Measurements from ENCODE around the gene SLC5A10.

The SLC5A10 gene

DNA sequence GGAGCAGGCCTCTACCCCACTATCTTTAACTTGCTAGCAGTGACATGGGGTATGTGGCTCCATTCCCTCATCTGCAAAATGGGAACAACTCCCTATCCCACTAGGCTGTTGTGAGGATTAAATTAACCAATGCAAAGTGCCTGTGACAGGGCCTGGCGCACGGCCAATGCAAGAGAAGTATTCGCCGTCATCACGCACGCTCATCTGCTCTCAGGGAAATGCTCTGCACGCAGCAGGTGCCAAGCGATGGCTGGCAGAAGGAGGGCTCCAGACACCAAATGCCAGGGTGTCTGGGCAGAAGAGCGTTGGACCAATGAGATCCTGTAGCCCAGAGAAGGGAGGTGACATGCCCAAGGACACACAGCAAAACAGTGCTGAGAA lies 35.3 kb downstream of the SLC5A10 start:
- no peak for DNase-seq

DNA sequence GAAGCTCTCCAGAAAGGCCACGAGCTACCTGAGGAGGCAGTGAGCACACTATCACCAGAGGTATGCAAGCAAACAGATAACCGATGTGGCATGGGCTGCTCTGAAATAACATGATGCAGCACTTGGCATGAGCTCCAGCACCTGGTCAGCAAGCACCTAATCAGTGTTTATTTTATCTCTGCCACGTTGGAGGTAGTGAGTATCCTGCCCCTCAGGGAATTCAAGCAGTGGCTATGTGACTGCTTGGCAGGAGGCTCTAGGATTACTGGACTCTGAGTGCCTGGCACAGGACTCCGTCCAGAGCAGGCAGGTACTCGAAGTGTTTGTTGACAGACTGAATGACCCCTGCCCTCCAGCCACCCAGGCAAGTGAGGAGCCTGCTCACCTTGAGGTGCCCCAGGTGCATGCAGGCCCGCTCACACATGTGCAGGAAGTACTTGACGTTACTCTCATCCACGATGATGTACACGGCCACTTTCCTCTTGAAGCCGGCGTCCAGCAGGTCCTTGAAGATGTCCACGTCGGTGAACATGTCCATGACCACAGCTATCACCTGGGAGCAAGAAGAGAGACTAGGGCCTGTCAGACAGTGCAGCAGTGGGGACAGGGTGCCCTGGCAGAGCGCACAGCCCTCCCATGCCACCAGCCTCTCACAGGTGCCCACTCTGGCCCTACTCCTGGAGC lies 36.0 kb downstream of the SLC5A10 start:
- DNase-seq = no peak

DNA sequence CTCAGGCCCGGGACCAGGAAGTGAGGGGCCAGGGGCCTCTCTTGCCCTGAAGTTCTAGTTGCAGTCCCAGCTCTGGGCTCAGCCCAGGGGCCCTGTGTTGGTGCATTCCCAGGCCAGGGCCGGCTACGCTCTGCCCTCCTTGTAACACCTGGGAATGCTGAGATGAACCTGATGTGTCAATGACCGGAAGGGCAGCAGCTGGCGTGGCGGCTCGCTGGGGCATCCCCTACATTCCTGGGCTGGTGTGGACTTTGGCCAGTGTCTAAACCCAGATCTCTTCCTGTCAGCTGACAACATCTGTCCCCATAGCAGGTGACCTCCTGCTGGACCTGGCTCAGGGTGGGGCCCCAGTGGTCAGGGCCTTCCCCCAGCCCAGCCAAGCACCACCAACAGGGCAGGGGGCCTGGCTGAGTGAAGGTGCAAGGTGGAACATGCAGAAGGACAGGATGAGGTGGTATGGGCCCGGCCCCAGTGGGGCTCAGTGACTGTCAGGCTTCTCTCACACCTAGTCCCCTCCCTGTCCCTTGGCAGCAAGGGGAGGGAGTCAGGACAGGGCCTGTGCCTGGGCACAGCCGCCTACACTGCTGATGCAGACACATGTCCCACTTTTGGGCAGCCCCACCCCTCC lies 36.7 kb downstream of the SLC5A10 start:
- DNase-seq = no peak

DNA sequence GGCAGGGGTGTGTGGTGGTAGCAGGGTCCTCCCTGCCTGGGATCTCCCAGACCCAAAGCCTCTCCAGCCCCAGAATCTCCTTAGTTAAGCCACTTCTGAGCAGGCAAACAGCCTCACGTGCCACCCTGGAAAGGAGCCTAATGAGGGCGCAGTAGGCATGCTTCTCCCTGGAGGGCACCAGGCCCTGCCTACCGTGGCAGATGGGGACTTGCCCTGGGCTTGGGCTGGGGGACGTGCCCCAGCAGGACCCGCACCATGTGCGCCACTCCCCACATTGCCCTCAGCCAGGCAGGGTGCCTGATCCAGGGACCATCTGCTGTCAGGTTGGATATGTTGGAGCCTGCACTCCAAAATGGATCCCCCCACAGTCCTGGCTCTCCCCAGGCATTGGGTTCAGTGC lies 38.4 kb downstream of the SLC5A10 start:
- no peak for DNase-seq

DNA sequence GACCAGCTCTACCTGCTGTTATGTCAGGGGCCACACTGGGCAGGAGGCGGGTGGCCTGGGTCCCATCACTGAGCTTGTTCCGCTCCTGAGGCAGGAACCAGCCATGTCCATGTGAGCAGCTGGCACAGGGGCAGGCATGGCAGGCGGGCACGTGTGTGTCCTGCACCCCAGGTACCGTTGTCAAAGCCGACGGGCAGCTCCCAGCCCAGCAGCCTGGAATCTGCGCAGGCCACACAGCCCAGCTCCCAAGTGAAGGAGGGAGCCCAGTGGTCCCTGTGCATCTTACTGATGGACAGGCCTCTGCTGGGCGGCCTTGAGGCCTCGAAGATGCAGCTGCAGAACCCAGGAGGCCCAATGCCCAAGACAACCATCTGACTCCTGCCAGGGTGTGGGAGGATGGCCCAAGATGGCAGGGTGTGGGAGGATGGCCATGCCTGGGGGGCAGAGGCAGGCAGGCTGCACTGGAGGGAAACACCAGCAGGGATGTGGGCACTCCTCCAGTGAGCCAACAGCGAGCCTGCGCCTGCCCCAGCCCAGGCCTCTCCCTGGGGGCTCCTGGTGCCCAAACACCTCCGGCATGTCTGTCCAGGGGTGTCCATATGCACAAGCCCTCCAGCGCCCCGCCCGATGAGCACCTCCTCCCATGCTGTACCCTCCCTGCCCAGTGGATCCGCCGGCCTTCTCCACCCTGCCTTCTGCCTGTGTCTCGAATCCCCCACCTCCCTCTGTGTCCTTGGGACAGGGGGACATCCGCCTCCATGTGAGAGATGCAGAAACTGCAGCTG lies 39.8 kb downstream of the SLC5A10 start:
- no peak for DNase-seq

DNA sequence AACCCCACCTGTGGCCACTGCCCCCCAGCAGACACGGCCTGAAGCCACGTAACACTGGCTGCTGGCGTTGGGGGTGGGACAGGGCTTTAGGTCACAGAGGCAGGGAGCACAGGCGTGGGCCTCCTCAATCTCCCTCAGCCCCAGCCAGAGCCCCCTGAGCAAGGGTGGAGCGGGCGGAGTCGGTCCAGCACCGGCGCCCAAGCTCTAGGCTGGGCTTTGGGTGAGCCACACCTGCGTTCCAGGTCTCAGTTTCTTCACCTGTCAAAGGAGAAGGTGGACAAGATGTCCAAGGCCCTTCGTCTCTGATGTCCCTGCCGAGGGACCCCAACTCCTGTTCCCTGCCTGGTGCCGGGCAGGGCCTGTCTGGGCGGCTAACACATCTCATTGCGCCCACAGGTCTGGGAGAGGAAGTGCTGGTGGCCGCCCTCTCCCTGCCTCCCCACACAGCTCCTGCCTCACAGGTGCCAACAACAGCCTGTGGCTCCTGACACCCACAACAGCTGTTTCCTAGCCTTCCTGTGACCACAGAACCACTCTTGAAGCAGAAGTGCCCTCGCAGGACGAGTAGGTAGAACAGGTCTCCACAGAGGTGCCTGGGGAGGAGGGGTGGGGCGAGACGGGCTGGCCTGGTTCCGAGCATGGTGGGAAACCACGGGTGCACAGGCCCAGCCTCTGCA lies 40.6 kb downstream of the SLC5A10 start:
- DNase-seq = no peak

DNA sequence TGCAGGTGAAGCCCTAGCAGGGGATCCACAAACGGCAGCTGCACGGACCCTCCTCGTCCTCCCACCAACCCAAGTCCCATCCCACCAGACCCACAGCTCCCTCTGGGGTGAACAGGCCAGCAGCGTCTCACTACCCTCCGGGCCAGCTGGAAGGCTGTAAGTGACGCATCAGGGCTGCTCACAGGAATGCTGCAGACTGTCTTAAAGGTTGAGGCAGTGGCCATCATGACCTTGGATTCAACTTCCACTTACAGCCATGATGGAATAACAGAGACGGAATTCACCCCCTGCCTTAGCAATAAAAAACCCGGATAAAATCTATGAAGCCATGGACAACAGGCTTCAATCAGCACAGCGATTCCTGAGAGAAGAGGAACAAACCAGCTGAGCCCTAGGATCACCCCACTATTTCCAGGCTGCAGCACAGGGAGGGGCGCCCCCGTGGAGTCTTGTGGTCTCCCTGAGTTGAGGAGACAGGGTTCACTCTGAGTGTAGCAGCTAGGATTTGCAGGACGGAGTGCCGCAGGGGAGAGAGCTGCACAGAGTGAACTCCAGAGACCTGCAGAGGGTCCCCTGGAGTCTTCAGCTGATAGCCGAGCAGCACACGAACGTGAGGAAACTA lies 42.1 kb downstream of the SLC5A10 start:
- no peak for DNase-seq

DNA sequence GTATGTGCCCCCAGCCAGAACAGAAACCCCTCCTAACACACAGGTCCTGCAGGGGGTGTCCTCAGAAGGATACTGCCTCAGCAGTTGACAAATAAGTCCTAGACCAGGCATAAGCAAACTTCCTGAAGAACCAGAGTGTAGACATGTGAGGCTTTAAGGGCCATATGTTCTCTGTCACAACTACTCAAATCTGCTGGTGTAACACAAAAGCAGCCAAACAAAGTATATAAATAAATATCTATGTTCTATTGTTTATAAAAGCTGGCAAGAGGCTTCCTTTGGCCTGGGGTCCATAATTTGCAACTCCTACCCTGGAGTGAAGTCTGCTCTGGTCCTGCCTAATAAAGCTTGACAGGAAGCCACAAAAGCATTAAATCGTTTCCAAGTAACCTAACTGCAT lies 42.7 kb downstream of the SLC5A10 start:
- DNase-seq = no peak

DNA sequence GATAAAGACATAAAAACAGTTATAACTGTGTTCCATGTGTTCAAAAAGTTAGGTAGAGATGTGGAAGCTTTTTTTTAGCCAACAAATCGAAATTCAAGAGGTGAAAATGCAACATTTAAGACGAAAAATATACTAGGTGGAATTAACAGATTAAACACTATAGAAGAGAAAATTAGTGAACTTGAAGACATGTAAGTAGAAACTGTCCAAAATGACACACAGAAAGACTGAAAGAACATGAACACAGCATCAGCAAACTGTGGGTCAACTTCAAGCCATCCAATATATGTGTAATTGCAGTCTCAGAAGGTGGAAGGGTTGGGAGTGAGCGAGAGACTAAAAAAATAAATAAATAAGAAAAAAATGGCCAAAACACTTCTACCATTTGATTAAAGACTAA lies 43.3 kb downstream of the SLC5A10 start:
- no peak for DNase-seq

DNA sequence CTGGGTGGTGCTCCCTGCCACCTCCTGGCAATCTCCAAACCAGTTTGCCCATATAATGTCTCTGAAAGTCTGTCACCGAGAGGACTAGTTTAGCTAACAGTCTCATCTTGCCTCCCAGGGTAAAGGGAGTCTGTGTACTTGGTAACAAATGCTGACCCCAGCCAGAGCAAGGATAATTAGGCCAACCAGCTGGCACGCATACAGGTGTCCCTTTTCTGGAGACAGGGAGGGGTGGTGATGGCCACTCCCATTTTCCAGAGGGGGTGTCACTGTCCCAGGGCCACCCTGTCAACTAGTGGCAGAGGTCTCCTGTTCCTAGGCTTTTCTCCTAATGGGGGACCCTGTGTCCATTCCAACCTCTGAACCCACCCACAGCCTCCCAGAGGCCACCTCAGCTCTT lies 44.5 kb downstream of the SLC5A10 start:
- no peak for DNase-seq

DNA sequence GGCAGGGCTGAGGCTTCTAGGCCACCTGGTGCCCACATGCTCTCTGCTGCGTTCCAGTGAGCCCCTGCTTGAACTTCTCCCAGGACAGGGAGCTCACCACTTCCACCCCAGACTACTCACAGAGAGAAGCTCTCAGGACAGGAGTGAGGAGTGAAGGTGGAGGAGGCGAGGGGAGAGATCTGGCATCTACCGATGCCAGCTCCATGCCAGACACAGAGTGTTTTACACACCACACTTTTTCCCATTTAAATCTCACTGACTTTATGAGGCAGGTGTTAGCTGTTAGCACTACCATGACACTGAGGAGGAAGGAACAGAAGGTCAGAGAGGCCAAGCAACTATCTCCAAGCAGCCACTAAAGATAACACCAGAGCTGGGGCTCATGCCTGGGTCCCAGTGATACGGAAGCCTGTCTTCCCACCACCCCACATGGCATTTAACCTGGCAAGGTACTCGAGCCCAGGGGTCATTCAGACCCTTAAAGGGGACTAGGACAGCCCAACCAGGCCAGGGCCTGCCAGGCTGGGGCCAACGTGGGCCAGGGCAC lies 45.8 kb downstream of the SLC5A10 start:
- no peak for DNase-seq

DNA sequence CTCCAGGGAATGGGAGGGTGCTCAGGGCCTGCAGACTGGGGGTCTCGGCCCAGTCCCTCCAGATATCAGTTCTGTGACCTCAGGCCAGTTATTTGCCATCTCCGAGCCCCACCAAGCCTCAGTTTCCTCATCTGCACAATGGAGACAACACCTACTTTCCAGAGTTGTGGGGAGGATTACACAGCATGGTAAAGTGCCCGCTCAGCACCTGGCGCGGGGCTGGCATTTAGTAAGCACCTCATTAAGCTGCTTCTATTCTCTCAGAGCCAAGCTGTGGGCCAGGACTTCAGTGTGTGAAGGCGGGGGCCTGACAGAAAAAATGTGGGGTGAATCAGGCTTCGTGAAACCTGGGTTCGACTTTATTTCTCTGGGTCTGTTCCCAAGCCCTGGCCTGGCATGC lies 47.4 kb downstream of the SLC5A10 start:
- no peak for DNase-seq

DNA sequence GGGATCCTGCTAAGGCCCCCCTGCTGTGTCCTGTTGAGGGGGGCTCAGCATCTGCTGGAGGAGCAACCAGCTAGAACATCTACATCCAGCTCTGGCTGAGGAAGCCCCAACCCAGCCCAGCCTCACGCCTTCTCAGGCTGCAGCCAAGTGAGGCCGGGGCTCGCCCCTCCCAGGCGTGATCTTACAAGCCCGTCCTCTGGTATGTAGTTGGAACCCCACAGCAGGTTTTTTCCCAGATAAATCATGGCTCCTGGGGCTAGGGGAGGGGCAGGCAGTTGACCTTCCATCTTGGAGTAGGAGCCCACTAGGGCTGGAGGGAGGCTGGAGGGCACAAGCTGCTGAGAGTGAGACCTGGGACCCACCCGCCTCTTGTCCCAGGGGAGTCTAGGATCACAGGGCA lies 47.9 kb downstream of the SLC5A10 start:
- no peak for DNase-seq

DNA sequence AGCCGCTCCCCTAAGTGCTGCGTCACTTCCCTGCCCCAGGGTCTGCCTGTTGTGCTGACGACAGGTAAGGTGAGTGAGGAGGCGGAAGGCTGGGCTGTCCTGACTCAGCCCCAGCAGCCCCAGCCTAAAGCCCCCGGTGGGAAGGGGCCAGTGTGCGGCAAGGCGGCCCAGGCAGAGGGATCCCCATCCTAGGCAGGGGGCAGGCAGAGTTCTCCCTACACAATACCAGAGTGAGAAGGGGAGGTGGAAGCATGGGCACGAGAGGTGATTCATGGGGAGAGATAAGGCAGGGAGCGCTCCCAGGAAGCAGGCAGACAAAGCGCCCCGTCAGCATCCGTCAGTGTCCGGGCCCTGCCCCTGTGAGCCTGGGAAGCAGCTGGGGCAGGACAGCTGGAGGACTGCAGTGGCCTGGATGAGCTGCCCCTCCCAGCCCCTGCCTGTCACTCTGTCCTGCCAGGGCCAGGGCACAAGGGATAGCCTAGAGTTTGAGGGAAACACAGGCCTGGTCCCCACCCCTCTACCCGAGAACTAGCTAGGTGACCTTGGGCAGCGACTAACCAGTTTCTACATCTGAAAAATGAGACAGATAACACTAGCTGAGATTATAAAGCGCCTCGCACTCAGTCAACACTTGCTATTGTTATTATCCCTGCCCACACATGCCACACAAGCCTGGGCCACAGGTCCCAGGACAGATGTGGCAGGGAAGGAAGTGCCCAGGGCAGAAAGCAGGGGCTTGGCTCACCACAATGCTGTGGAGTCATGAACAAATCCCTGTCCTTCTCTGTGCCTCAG lies 48.8 kb downstream of the SLC5A10 start:
- DNase-seq = no peak

DNA sequence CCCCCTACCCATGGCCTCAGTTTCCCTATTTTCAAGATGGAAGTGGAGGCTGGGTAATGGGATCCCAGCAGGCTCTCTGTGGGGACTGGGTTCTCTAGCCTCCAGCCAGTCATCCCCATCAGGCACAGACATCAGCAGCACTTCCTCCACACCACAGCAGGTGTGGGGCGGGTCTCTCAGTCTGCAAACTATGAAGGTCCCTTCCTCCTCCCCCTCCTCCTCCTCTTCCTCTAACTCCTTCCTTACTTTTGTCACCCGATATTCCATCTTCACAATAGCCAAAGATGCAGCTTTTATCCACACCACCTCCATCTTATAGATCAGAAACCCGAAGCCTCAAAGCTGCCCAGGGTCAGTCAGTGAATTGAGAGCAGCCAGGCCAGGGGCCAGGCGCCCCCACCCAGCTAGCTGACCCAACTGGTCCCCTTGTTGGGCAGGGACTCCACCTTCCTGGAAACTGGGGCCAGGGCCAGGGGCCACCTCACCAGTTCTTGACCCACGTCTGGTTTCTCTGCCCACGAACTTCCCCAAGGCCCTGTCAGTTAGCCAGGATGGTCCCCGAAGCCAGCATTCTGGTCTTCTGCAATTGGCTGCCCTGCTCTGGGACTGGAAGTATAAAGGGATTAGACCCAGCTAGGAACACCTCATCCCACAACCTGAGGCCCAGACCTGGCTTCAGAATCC lies 50.1 kb downstream of the SLC5A10 start:
- DNase-seq = no peak

DNA sequence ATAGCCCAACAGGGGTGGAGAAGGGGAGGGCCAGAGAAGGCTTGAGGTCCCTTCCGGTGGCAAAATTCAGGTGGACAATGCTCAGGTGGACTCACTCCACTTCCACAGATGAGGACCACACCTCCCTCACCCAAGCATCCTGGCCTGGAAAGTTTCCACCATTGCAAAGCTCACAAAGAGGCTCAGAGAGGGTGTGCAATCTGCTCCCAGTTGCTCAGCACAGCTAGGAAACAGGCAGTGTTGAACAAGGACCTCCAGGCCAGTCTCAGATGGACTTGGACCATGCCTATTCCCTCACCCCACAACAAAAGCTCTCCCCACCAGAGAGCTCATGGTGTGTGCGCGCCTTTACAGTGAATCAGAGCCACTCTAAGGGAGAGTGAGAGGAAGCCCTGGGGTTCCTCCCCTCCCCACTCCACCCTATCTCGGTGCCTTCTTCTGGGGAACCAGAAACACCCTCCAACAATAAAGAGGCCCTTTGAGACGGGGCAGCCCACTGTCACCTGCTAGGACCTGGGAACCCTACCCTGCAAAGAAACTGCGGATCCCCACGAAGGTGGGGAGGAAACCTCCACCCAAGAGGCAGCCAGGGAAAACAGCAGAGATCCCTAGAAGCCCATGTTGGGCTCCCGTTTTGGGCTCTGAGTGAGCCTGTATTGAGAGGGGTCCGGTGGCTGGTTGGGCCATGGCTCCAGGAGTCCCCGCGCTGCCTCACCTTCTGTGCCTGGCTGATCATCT lies 51.0 kb downstream of the SLC5A10 start:
- DNase-seq = no peak

DNA sequence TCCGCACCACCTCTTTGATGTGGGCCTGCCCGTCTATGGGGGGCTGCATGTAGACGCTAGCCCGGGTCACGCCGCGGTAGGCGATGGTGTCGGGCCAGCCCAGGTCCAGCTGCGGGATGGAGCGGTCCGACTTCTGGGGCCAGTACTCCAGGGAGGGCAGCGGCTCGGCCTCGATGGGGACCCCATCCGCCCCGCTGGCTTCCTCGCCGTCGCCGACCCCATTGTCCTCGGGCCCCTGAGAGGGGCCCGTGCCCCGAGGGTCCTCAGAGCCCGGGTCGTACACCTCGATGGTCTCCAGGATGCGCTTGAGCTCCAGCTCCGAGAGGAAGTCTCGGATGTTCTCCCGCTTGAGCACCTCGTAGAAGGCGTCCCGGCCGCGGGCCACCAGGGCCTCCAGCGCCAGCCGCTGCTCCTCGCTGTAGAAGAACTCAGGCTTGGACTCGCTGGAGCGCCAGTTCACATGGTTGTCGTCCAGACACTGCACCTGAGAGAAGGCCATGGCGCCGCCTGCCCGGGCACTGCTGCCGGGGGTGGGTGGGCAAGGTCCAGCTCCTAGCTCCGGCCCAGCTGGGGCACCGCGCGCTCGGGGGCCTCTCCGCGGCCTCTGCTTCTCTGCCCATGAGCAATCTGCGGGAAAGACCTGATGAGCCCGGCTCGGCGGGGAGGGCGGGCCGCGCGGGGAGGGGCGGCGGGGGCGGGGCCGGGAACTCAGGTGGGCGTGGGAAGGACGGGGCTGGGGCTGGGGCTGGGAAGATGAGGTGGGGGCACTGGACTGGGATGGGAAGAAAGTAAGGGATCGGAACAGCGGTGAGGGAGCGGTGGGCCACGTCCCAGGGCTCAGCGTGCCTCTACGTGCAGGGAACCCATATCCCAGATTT lies 51.8 kb downstream of the SLC5A10 start:
- no peak for DNase-seq

DNA sequence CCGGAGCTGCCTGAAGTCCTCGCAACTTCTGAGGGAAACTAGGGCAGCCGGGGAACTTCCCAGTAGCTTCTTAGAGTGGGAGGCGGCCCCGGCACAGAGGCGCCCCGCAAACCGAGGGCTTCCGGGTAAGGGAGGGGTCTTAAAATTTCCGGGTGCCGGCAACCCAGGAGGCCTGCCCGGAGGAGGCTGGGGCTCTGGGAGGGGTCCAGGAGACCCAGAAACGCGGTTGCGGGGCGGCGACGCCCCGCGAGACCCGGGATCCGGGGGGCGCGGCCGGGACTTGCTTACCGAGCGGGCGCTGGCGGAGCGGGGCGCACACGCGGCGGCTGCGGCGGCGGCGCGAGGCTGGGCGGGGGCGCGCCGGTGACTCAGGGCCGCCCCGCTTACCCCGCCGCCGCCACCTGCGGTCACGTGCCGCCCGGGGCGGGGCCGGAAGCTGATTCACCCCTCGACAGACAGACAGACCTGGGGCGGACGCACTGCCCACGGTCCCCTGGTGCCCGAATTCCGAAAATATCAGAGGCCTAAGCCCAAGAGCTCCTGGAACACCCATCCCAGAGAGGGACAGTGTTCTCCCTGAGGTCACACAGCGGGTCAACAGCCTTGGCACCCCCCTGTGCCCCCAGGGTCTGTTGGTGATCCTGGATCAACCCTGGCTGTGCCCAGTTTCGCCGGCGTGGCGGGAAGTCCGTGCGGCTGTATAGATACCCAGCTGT lies 52.6 kb downstream of the SLC5A10 start, which contains the start of gene FAM83G:
TSS of gene FAM83G (minus strand) at position 344 of the 716 bp plus-strand sequence. CDS start 723 bp downstream, outside the sequence.
- DNase-seq = peak; percentile 65
